GM23248 (cell line): Measurements from ENCODE around the gene LILRB1.

ENCODE experiments used
- EZH2 ChIP-seq: fragments of 200-600 bp; sonication (generic); IDR thresholded peaks from 2 replicates; pipeline ENCODE4 v1.6.1; 2018; ENCODE audit warnings: antibody characterized with exemption, mild to moderate bottlenecking; ENCODE audit not compliant: insufficient read depth, poor library complexity, severe bottlenecking
- EZH2phosphoT487 ChIP-seq: fragments of 200-600 bp; sonication (generic); IDR thresholded peaks from 2 replicates; pipeline ENCODE4 v1.6.1; 2018; ENCODE audit warnings: antibody characterized with exemption, moderate library complexity, mild to moderate bottlenecking, low read depth; ENCODE audit not compliant: insufficient read depth

- TF ChIP-seq EZH2 (no peak), EZH2phosphoT487 (no peak)
Observed at GRCh38 chr19:54630782-54631181, 498 bp downstream of the LILRB1 start.
